Upper lobe of left lung (tissue), 4 donors: Measurements from ENCODE around the gene KLF16.
"Not testable (repeated sequence)": the region's sequence is repeated elsewhere in the genome, so short reads cannot be mapped to it uniquely, and the experiment has no call there.

ENCODE experiments used
- POLR2A ChIP-seq, 4 donors: fragments of 450-650 bp; IDR thresholded peaks; one replicate each; pipeline ENCODE4 v1.5.1; 2016 to 2017; ENCODE audit warnings: antibody characterized with exemption in 4 of 4, mild to moderate bottlenecking in 2 of 4
- TF ChIP-seq, protein P1 (sequence below), 6 experiments: fragments of 450-650 bp in 4 of 6; fragments of 200-600 bp in 2 of 6; sonication (generic) in 2 of 6; IDR thresholded peaks; one replicate each; pipeline ENCODE4 v1.5.1; 2016 to 2019; ENCODE audit warnings: antibody characterized with exemption in 6 of 6

DNA sequence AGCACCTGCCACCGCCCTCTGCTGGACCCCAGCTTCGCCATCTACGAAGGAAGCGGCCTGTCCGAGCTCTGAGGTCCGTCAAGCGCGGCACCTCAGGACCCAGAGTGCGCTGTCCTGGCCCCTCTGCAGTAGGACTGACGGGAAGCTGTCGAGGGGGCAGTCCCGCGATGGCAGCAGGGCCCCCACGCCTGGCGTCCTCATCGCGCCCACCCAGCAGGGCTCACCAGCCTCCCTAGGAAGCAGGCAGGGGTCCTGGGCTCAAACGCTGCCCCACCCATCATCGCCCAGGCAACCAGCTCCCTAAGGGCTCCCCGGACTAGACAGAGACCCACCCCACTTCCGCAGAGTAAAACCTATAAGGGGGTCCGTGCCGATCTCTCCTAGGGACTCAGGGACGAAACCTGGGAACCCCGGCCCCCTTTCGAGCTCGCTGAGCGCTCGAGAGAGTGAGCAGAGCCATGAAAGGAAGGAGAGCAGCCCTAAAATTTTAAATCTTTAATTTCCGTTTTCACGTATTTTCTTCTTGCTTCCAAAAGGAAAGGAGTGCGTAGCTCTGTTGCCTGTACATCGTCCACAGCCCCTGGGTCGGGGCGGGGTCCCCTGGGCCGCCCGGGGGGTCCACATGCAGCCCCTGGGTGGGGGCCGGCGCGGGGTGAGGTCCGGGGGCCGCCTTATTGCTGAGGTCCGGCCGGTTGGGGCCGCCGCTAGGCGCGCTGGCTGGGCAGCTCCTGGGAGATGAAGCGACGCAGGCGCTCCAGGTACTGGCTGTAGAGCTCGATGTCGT lies 13.3 kb upstream of the KLF16 start:
- TF ChIP-seq, protein P1, sequence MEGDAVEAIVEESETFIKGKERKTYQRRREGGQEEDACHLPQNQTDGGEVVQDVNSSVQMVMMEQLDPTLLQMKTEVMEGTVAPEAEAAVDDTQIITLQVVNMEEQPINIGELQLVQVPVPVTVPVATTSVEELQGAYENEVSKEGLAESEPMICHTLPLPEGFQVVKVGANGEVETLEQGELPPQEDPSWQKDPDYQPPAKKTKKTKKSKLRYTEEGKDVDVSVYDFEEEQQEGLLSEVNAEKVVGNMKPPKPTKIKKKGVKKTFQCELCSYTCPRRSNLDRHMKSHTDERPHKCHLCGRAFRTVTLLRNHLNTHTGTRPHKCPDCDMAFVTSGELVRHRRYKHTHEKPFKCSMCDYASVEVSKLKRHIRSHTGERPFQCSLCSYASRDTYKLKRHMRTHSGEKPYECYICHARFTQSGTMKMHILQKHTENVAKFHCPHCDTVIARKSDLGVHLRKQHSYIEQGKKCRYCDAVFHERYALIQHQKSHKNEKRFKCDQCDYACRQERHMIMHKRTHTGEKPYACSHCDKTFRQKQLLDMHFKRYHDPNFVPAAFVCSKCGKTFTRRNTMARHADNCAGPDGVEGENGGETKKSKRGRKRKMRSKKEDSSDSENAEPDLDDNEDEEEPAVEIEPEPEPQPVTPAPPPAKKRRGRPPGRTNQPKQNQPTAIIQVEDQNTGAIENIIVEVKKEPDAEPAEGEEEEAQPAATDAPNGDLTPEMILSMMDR (IDR thresholded peaks at IDR 0.05) = not testable (repeated sequence)
- TF ChIP-seq POLR2A (IDR thresholded peaks at IDR 0.05) = not testable (repeated sequence)
